Calu3 (cell line): ENCODE data around the gene ZNF804B. TPM values are rescaled to one million over a fixed set of nuclear protein-coding genes. Genes with fewer than 3 reads are reported as not detected.

ENCODE experiments used
- Bru-seq: library from RNA; stranded (reverse); fragments of 400-500 nt; gene quantifications from one replicate; lab custom pipeline; 2021; lab: Mats Ljungman, UMichigan
- BruChase-seq, 2 experiments: library from RNA; stranded (reverse); fragments of 400-500 nt; gene quantifications; one replicate each; lab custom pipeline; 2021; lab: Mats Ljungman, UMichigan
- BruUV-seq: library from RNA; stranded (reverse); fragments of 400-500 nt; replicated peaks from 2 replicates; lab custom pipeline; 2021; lab: Mats Ljungman, UMichigan
- CTCF ChIA-PET: fragments of 300-600 bp; sonication (Branson Sonifier 250); formaldehyde crosslinking; loops from one replicate; lab custom pipeline; 2022; ENCODE audit warnings: antibody characterized with exemption; lab: Charles Lee
- DNase-seq: peaks from one replicate; pipeline ENCODE4 v3.0.0; 2022
- H3K27ac Mint-ChIP-seq: one replicate; pipeline ENCODE4 v1.8.0; 2022; ENCODE audit warnings: mixed read lengths; ENCODE audit not compliant: unreplicated experiment
- H3K27me3 Mint-ChIP-seq: one replicate; pipeline ENCODE4 v1.8.0; 2022; ENCODE audit warnings: mixed read lengths; ENCODE audit not compliant: unreplicated experiment
- H3K36me3 Mint-ChIP-seq: one replicate; pipeline ENCODE4 v1.8.0; 2022; ENCODE audit warnings: mild to moderate bottlenecking, moderate library complexity, mixed read lengths; ENCODE audit not compliant: insufficient read depth, unreplicated experiment
- H3K4me1 Mint-ChIP-seq: one replicate; pipeline ENCODE4 v1.8.0; 2022; ENCODE audit warnings: mild to moderate bottlenecking, low read depth, mixed read lengths; ENCODE audit not compliant: unreplicated experiment
- H3K4me3 Mint-ChIP-seq: one replicate; pipeline ENCODE4 v1.8.0; 2022; ENCODE audit warnings: mild to moderate bottlenecking, low read depth, moderate library complexity, mixed read lengths; ENCODE audit not compliant: unreplicated experiment
- H3K9me3 Mint-ChIP-seq: one replicate; pipeline ENCODE4 v1.8.0; 2022; ENCODE audit warnings: low read depth, mixed read lengths; ENCODE audit not compliant: unreplicated experiment
- intact Hi-C: fragments of 100-400 bp; cut with micrococcal nuclease; formaldehyde crosslinking; loops from one replicate; pipeline ENCODE4 v1.10.0; 2022; ENCODE audit not compliant: unreplicated experiment
- long read RNA-seq: library from polyadenylated mRNA; stranded (forward); transcript quantifications from one replicate; pipeline ENCODE4 v2.0.0, GENCODE V29; 2022
- total RNA-seq: library from RNA; stranded (reverse); gene quantifications from 2 replicates; pipeline ENCODE4 v1.2.3, GENCODE V29; 2022
- TF ChIP-seq, protein P1 (sequence below): fragments of 200-600 bp; IDR thresholded peaks from one replicate; pipeline ENCODE4 v1.8.0; 2022; ENCODE audit warnings: antibody characterized with exemption; ENCODE audit not compliant: unreplicated experiment

Gene ZNF804B
- total RNA-seq, result not detected in 2 replicates
- percentile 4 among the genes with signal in this experiment for Bru-seq, nascent RNA
- BruChase-seq, experiment 1, labeled RNA remaining after a 6-hour chase, result percentile 13 among the genes with signal in this experiment
- BruChase-seq, experiment 2, labeled RNA remaining after a 2-hour chase, result percentile 13 among the genes with signal in this experiment
- long read RNA-seq, result 0 reads

DNA sequence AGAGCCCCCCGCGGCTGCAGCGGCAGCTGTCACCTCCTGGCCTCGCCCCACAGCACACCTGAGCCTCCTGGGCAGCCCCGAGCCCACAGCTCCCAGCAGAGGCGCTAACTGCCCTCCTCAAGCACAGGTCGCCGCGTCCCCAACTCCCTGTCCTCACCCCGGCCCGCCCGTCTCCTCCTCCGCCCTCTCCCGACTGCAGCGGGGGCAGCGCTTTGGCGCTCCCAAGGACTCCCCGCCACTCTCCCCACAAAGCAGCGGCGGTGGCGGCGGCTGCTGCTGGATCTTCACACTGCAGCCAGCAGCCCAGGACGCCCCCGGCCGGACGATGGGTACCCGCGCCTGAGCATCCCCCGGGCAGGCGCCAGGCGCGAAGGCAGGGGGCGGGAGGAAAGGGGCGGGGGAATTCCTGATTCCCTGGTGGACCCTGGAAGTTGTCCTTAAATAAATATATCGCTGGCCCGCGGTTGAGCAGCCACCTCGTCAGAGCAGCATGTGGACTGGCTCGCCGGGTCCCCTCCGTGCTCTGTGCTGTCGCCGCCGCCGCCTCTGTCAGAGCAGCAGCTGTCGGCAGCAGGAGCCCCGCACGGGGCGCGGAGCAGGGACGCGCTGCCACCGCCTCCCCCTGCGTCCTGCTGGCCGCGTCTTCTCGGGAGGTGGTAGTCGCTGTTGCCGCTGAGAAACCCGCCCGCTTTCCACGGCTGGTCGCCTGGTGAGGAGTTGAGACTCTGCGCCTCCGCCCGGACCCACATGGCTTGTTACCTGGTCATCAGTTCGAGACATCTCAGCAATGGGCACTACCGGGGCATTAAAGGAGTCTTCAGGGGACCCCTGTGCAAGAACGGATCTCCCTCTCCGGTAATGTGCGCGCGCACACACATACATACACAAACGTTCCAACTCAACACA lies at the start of gene ZNF804B:
Gene ZNF804B (plus strand): TSS at position 471 of the 906 bp plus-strand sequence. CDS start 277 bp downstream, at position 748.
- H3K36me3 Mint-ChIP-seq, result no peaks in the 10 kb centered on the region

DNA sequence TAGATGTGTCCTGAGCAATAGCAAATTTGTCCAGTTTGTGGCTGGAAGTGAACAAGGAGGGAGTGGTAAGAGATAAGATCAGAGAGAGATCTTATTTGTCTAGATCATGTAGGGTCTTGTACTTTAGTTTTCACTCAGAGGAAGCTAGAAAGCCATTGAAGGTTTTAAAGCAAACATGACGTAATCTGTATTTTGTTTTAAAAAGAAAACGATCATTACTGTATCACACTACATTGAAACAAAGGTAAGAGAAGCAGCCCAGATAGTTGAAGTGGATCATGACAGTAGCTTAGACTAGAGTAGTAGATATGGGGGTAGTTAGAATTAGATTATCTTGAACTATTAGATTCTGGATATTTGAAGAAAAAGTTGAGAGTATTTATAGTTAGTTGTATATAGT lies 23.6 kb upstream of the ZNF804B start:
- Mint-ChIP-seq H3K9me3 (no peaks in the 10 kb centered on the region), H3K4me3 (no peak overlapping the region), H3K36me3 (no peaks in the 10 kb centered on the region), H3K4me1 (no peaks in the 10 kb centered on the region), H3K27me3 (no peaks in the 10 kb centered on the region), H3K27ac (no peak overlapping the region)
- no peak for DNase-seq
- TF ChIP-seq, protein P1, sequence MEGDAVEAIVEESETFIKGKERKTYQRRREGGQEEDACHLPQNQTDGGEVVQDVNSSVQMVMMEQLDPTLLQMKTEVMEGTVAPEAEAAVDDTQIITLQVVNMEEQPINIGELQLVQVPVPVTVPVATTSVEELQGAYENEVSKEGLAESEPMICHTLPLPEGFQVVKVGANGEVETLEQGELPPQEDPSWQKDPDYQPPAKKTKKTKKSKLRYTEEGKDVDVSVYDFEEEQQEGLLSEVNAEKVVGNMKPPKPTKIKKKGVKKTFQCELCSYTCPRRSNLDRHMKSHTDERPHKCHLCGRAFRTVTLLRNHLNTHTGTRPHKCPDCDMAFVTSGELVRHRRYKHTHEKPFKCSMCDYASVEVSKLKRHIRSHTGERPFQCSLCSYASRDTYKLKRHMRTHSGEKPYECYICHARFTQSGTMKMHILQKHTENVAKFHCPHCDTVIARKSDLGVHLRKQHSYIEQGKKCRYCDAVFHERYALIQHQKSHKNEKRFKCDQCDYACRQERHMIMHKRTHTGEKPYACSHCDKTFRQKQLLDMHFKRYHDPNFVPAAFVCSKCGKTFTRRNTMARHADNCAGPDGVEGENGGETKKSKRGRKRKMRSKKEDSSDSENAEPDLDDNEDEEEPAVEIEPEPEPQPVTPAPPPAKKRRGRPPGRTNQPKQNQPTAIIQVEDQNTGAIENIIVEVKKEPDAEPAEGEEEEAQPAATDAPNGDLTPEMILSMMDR, result no peak
- CTCF ChIA-PET, result no interaction called here
- intact Hi-C loops, result no loop called here
- BruUV-seq, result no TSS peak

More for the DNA sequence above, at the start of gene ZNF804B:
- intact Hi-C loops, result no loop called here
- no peak for DNase-seq
- CTCF ChIA-PET, result no interaction called here
- peak within 1 kb of the TSS; percentile 58 for H3K4me3 Mint-ChIP-seq
- no peak within 1 kb of the TSS for H3K27ac Mint-ChIP-seq
- TF ChIP-seq, protein P1, result no peak
- H3K27me3 Mint-ChIP-seq, result no peaks in the 10 kb centered on the region
- no peaks in the 10 kb centered on the region for H3K9me3 Mint-ChIP-seq
- no peaks in the 10 kb centered on the region for H3K4me1 Mint-ChIP-seq
- BruUV-seq, result no TSS peak

DNA sequence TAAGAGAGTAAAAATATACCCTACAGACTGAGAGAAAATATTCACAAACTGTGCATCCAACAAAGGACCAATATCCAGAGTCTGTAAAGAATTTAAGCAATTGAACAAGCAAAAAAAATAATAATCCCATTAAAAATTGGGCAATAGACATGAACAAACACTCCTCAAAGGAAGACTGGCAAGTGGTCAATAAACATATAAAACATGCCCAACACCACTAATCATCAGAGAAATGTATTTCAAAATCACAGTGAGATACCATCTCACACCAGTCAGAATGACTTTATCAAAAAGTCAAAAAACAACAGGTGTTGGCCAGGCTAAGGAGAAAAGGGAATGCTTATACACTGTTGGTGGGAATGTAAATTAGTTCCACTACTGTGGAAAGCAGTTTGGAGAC lies 21.9 kb upstream of the ZNF804B start:
- TF ChIP-seq, protein P1, result no peak
- no peaks in the 10 kb centered on the region for H3K27me3 Mint-ChIP-seq
- no peak for DNase-seq
- H3K36me3 Mint-ChIP-seq, result no peaks in the 10 kb centered on the region
- H3K9me3 Mint-ChIP-seq, result no peaks in the 10 kb centered on the region
- no TSS peak for BruUV-seq
- CTCF ChIA-PET, result no interaction called here
- H3K4me1 Mint-ChIP-seq, result no peaks in the 10 kb centered on the region
- intact Hi-C loops, result no loop called here
- no peak overlapping the region for H3K4me3 Mint-ChIP-seq
- no peak overlapping the region for H3K27ac Mint-ChIP-seq

DNA sequence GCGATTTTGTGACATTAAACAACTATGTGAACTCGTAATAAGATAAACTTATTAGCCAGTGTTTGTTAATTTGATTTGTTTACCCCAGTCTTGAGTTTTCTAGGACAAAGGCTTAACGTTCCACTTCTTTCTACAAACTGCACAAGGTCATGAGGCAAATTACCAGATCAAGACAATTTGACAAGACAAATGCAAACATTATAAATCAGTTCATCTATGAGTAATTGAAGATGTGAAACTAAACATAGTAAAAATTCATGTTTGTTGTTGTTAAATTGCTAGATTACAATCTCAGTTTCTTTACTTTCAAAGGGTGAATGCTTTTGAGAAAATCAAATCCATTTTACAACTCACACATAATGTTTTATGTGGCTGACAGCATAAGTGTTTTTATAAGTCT lies 13.4 kb upstream of the ZNF804B start:
- no peak overlapping the region for H3K4me3 Mint-ChIP-seq
- no peaks in the 10 kb centered on the region for H3K4me1 Mint-ChIP-seq
- CTCF ChIA-PET, result interaction anchor here (0.5 kb wide), 1 partner anchor 99 kb away, joined by 4 read pairs; no protein-coding TSS in a partner anchor
- DNase-seq, result no peak
- no peaks in the 10 kb centered on the region for H3K27me3 Mint-ChIP-seq
- H3K27ac Mint-ChIP-seq, result no peak overlapping the region
- intact Hi-C loops, result no loop called here
- BruUV-seq, result no TSS peak
- TF ChIP-seq, protein P1, result no peak
- no peaks in the 10 kb centered on the region for H3K9me3 Mint-ChIP-seq
- no peaks in the 10 kb centered on the region for H3K36me3 Mint-ChIP-seq
